IPS-NIHi11 (cell line): ENCODE results near the gene MAPK8.
"Not testable (repeated sequence)": the region's sequence is repeated elsewhere in the genome, so short reads cannot be mapped to it uniquely, and the experiment has no call there.

ENCODE experiments used
- DNase-seq: peaks from one replicate; pipeline ENCODE4 v3.0.0; 2012; ENCODE audit warnings: mixed read lengths, low spot score

Gene MAPK8

DNA sequence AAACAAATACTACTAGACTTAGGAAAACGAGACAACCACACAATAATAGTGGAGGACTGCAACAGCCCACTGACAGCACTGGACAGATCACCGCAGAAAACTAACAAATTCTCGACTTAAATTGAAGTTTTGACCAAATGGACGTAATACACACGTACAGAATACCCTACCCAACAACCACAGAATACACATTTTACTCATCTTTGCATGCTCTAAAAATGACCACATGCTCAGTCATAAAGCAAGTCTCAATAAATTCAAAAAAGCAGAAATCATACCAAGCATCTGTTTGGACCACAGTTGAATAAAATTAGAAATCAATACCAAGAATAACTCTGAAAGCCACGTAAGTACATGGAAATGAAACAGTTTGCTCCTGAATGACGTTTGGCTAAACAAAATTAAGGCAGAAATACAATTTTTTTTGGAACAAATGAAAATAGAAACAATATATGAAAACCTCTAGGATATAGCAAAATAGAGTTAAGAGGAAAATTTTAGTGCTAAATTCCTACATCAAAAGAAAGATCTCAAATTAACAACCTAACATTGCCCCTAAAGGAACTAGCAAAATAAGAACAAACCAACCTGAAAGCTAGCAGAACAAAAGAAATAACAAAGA is 30.6 kb downstream of the MAPK8 start:
- no peak for DNase-seq

DNA sequence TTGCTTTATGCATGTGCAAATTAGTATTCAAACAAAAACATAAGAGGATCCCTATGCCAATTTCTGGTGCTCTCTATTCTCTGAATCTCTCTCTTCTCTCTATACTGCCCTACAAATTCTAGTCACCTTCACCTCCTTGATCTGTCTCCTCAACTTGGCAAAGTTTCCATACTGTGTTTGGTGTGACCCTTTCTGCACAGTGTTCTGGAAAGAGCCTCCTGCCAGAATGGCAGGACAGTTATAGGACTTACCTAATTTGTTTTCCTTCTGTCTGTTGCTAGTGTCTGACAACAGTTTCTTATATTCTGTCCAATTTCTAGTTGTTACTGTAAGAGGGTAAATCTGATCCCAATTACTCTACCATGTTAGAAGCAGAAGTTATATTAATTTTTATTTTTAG is 34.3 kb downstream of the MAPK8 start:
- DNase-seq: no peak

DNA sequence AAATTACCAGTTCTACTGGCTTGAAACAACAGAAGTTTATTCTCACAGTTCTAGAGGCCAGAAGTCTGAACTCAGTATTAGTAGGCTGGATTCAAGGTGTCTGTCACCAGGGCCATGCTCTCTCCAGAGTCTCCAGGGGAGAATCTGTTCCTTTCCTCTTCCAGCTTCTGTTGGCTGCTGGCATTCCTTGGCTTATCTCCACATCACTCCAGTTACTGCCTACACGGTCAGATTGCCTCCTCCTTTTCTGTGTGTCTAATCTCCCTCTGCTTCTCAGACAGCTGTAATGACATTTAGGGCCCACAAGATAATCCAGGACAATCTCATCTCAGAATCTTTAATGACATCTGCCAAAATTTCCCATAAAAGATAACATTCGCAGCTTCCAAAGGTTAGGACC is 36.6 kb downstream of the MAPK8 start:
- no peak for DNase-seq

DNA sequence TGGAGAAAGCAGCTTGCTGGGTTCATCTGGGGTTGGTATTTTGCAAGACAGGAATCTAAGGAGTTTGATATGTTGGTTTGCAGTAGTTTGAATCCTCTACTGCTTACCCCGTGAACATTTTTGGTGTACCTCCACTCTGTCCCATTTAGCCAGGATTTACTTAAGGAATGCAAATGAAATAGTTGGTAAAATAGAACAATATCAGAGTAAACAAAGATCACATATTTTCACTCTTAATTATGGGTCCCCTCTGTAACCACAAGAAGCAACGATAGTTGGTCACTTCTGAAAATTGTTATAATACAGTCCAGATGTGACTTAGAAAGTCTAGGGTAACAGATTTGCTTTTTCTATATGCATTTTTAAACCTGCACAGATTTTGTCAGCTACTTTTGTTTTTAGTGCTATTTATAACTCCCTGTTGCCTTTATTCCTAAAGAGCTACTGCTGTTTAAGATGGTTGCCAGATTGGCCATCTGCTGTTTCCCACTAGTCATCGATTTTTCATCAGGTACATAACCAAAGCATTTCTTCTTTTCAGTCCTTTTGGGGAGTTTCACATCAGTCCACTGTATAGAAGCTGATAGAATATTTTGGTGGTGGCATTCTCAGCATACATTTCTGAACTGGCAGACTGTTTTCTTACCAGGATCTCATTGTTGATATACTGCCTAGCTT is 37.6 kb downstream of the MAPK8 start:
- DNase-seq: no peak

DNA sequence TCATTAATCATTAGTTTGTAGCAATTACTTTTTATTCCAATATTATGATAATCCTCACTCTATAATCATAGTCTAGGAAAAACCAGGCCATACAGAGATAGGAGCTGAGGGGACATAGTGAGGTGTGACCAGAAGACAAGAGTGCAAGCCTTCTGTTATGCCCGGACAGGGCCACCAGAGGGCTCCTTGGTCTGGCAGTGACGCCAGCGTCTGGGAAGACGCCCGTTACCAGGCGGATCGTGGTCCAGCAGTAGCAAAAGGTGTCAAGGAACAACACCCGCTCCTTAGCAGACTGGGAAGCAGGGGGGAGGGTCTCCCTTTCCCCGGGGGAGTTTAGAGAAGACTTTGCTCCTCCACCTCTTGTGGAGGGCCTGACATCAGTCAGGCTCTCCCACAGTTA is 39.8 kb downstream of the MAPK8 start:
- not testable (repeated sequence) for DNase-seq

DNA sequence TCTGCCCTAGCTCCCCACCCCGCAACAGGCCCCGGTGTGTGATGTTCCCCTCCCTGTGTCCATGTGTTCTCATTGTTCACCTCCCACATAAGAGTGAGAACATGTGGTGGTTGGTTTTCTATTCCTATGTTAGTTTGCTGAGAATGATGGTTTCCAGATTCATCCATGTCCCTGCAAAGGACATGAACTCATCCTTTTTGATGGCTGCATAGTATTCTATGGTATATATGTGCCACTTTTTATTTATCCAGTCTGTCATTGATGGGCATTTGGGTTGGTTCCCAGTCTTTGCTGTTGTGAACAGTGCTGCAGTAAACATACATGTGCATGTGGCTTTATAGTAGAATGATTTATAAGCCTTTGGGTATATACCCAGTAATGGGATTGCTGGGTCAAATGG is 41.1 kb downstream of the MAPK8 start:
- DNase-seq: not testable (repeated sequence)

DNA sequence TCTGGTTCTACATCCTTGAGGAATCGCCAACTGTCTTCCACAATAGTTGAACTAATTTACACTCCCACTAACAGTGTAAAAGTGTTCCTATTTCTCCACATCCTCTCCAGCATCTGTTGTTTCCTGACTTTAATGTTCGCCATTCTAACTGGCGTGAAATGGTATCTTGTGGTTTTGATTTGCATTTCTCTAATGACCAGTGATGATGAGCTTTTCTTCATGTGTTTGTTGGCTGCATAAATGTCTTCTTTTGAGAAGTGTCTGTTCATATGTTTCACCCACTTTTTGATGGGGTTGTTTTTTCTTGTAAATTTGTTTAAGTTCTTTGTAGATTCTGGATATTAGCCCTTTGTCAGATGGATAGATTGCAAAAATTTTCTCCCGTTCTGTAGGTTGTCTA is 41.5 kb downstream of the MAPK8 start:
- not testable (repeated sequence) for DNase-seq

DNA sequence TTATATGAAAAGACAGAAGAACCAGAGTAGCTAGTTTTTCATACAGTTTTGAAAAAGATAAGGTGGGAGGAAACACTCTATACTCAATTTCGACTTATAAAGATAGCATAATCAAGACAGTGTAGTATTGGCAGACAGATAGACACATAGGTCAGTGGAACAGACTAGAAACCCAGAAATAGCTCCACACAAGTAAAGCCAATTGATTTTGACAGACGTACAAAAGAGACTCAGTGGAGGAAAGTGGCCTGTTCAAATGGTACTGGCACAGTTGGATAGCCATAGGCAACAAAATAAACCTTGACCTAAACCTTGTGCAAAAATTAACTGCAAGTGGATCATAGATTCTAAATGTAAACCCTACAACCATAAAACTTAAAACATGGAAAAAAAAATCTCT is 46.8 kb downstream of the MAPK8 start:
- no peak for DNase-seq

DNA sequence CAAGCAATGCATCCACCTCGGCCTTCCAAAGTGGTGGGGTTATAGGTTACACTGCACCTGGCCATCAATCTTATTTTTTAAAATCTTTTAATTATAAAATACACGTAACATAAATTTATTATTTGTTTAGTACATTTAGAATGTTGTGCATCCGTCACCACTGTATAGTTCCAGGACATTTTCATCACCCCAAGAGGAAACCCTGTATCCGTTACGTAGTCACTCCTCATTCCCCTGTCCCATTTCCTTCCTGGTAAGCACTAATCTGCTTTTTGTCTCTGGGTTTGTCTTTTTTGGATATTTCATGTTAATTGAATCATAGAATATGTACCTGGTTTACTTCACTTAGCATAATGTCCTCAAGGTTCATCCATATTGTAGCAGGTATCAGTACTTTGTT is 51.2 kb downstream of the MAPK8 start:
- DNase-seq: no peak

DNA sequence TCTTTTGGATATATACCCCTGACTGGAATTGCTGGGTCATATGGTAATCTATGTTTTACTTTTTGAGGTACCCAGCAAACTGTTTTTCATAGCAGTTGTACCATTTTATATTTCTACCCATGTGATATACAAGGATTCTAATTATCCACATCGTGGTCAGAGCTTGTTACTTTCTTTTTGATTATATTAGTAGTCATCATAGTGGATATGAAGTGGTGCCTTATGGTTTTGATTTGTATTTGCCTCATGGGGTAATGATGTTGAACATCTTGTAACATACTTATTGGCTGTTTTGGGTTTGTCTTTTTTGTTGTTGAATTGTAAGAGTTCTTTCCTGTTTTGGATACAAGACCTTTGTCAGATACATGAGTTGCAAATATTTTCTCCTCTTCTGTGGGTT is 51.7 kb downstream of the MAPK8 start:
- DNase-seq: no peak

DNA sequence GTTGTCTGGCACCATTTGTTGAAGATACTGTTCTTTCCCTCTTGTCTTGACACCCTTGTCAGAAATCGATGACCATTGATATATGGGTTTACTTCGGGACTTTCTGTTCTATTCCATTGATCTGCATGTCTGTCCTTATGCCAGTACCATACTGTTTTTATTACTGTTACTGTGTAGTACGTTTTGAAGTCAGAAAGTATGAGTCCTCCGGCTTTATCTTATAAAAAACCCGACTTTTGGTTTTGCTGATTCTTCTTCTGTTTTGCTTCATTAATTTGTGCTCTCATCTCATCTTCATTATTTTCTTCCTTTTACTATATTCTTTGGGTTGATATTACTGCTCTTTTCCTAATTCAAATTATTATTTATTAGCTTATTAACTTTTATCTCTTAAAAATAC is 52.4 kb downstream of the MAPK8 start:
- no peak for DNase-seq

DNA sequence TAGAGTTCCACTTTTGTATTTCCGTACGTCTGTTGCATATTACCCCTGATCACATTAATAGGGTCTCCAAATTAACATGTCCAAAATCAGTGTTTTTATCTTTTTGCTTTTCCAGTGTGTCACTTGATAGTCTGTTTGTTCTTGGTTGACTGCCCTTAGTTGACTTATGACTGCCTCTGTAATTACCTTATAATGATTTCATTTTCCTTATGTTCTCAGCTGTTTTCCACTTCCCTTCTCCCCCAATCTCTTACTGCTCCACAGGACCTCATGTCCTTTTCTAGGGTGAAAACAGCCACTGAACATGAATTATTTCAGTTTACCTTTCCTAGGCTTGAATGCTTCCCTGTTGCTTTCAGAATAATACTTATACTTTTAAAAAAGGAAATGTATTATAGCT is 54.7 kb downstream of the MAPK8 start:
- no peak for DNase-seq

DNA sequence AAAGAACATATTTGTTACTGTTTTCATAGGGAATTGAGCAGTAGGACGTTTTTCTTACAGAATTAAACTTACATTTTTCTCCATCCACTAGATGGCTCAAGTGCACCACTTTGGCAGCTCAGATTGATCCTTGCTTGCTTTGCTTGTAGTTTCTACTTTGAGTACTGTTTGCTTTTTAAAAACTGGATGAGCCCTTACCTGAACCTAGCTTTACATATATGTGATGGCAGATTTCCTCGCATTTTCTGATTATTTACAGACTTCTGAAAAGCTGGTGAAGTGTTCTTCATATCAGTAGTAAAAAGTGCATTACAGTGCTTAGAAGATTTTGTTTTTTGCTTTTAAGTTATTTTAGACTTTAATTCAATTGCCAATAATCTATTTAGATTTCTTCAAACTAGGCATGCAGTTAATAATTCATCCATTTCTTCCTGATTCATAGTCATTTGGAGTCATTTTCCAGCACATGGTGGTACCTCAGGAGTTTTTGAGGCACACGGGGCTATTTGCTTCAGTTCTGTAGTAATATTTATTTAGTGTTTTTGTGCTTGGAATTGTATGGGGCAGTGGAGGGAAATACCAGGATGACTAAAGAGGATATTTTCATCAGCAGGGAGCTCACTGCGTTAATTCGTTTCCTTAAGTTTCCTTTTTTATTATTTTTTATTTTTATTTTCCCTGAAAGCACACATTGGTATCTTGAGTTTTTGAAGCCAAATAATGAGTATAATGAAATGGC is 57.3 kb downstream of the MAPK8 start:
- peak; percentile 33 for DNase-seq

DNA sequence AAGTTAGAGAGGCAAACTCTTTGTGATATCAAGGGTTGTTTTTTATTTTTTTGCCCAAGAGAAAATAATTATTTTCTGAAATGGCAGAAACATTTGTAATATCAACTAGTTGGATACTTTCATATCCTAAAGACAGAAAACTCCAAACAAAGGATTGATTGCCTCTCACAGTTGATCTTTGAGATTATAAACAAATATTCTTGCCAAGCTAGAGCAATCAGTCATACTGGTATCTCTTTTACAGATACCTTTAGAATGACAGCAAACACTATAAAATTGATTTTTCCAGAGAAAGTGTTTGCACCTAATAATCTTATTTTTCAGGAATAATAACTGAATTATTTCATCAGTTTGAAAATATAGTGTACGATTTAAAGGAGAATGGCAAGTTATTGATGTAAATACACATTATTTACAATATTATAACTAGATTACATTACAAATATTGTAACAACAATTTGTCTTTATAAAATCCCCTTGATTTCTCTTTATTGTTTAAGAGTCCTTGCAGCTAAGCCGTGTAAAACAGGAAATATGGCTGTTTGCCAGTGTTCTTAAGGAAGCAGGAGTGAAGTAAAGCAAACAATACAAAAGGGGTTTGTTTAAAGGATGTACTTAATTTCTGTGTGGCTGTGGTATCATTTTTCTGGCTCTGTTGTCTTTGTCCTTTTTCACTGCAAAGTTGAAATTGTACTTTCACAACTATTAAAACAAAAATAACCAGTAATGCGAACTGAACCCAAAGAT is 58.4 kb downstream of the MAPK8 start:
- DNase-seq: no peak

DNA sequence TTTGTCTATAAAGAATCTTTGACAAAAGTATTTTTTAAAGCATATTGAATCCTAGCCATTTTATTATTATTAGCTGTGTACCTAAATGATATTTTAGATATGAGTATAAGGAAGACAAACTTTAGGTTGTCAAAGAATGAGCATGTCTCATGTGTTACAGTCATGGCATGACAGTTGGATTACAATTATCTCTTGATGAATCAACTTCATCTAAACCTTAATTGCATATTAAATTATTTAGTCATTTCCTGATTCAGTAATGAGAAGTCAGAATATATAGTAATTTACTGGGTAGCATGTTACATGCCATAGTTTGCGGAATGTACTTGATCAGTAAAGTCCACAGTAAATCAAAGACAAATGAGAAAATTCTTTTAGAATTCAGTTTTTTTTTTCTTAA is 59.2 kb downstream of the MAPK8 start:
- DNase-seq: no peak

DNA sequence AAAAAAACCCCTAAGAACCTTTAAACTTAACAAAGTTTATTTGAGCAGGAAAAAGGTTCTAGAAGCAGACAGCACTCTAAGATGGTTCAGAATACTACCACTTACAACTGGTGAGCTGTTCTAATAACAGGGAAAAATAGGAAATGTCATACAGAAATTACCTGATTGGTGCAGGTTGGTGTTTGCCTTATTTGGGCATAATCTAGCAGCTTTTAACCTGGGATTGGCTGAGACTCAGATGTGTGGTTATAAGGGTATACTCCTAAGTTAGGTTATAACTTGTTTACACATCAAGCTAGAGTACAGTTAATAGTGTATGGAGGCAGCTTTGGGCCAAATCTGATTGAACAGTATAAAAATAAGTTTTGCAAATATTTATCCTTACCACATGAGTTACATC is 59.8 kb downstream of the MAPK8 start:
- DNase-seq: peak; percentile 14

DNA sequence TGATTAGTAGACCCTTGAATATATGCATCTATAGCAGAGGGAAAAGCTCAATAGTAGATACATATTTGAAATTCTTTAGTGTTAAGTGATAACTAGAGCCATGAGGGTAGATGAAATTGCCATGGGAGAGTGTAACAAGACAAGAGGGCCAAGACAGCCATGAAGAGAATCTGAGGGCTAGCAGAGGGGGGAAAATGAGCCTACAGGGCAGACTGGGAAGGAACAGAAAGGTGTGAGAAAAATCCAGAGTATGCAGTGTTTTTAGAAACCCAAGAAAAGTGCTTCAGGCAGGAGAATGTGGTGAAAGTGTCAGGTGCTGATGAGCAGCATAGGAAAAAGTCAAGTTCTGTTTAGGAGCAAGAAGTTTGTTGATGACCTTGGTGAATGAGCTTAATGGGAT is 63.0 kb downstream of the MAPK8 start:
- DNase-seq: no peak

DNA sequence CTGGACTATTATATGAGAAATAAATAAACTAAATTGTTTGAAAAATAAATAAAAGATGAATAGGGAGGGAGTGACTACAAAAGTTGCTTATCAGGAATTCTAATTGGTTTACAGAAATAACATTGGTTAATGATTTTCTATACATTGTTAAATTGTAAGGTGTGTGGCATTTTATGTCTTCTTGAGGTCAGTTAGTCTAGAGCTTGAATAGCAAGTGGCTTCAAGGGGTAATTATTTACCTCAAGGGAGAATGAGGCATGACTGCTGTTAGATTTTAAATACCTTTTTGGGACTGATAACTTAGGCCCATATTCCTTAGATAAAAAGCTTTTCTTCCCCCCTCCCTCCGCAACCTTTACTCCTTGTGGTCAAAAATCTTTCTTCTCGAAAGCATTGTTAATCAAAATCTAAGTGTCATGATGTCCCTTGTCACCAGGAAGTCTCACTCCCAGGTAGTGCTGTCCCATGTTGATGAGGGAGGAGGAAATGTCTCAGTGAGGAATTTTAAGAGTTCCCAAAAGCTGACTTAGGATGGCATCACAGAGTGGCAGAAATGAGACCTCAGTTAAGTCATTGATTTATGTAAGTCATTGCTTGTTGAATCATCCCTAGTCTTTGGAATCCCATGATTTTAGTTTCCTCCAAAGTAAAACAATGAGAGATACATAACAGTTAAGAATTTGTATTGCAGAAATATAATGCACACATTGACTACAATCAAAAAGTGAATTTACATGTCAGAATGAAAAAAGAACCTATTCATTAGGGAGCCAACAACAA is 71.5 kb downstream of the MAPK8 start:
- no peak for DNase-seq

DNA sequence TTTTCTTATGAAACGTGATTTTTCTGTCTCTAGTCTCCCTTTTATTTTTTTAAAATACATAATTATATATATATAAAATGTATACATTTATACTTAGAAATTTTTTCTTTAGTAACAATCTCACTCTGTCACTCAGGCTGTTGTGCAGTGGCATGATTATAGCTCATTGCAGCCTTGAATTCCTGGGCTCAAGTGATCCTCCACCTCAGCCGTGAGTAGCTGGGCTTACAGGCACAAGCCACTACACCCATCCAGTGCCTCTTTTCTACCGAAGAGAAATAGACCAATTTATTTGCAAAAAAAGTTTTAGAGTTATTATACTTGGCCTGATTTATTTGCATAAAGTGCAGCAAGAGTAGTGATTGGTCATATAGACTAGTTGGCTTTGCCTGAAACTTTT is 72.2 kb downstream of the MAPK8 start:
- no peak for DNase-seq

DNA sequence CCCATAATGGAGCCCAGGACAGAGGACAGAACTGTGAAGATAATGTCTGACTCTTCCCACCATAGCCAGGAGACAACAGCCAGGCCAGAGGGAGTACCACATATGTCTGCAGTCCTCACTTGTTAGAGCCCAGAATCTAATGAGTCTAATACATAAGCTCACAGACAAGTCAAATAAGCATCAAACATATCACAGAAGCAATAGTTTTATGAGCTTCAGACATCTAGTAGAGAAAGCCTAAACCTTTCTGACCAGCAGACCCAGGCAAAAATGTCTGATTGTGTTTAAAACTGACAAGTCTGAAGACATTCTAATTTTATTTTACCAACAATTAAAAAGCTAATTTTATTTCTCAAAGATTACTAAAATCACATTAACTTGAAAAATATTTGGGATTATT is 75.5 kb downstream of the MAPK8 start:
- no peak for DNase-seq

DNA sequence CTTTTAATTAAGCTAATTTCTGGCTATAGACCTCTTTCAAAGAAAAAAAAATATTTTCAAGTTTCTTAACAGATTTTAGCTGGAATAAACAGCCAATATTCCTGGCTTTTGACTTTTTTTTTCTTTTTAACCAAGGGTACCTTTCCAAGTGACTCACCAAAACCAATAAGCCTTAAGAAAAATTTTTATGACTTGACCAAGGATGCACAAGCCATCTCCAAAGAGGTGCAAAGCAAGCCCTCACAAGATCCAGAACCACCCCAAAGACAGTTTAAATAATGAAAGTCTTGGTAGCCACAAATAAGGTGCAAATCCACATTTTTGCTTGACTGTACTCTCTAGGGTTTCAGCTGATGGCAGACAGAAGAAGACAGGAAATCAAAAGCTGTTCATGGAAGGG is 76.5 kb downstream of the MAPK8 start:
- DNase-seq: no peak

DNA sequence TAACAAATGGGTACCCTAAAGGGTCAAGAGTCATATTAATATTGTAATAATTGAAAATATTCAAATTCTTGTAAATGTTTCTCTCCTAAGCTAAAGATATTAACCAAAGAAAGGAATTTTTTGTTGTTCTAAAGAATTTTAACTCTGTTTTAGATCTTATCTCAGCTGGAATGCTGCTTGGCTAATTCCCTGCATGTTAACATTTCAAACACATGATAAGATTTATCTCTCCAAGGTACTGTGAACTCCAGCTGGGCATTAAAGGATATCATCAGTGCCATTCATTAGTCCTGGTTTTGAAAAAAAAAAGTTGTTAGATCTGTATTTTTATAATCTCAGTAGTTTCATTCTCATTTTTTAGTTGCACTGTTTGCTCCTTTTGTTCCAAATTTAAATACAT is 76.9 kb downstream of the MAPK8 start:
- no peak for DNase-seq
